Upper lobe of left lung (tissue), 6 donors: ENCODE results near the gene ARHGEF7. TPM values are rescaled to one million over a fixed set of nuclear protein-coding genes. Genes with fewer than 3 reads are reported as not detected.

Experiments used
- ATAC-seq, 2 donors: fragments of 200-7000 bp; cut with Tn5 transposase; one replicate each; pipeline ENCODE4 v1.9.1; 2022; ENCODE audit warnings: mild to moderate bottlenecking in 2 of 2, moderate library complexity in 2 of 2; ENCODE audit not compliant: low FRiP score in 2 of 2
- DNase-seq, 2 donors: peaks; one replicate each; pipeline ENCODE4 v3.0.0-alpha.2; 2019 to 2020
- H3K27ac ChIP-seq, 4 donors: fragments of 200-600 bp; sonication (generic); one replicate each; pipeline ENCODE4 v1.5.1; 2016 to 2019
- H3K27me3 ChIP-seq, 4 donors: fragments of 200-600 bp; sonication (generic); one replicate each; pipeline ENCODE4 v1.5.1; 2017 to 2019
- H3K36me3 ChIP-seq, 4 donors: fragments of 200-600 bp; sonication (generic); one replicate each; pipeline ENCODE4 v1.5.1; 2016 to 2019
- H3K4me1 ChIP-seq, 4 donors: fragments of 200-600 bp; sonication (generic); one replicate each; pipeline ENCODE4 v1.5.1; 2018 to 2019
- H3K4me3 ChIP-seq, 4 donors: fragments of 200-600 bp; sonication (generic); one replicate each; pipeline ENCODE4 v1.5.1; 2017 to 2019; ENCODE audit warnings: mild to moderate bottlenecking in 2 of 4, moderate library complexity in 1 of 4
- H3K9me3 ChIP-seq, 4 donors: fragments of 200-600 bp; sonication (generic); one replicate each; pipeline ENCODE4 v1.5.1; 2018 to 2019
- CTCF ChIP-seq, 6 experiments: fragments of 450-650 bp in 4 of 6; fragments of 200-600 bp in 2 of 6; sonication (generic) in 2 of 6; IDR thresholded peaks; one replicate each; pipeline ENCODE4 v1.5.1; 2016 to 2019; ENCODE audit warnings: antibody characterized with exemption in 6 of 6
- EP300 ChIP-seq, 4 donors: sonication (generic); formaldehyde crosslinking; IDR thresholded peaks; one replicate each; pipeline ENCODE4 v1.5.1; 2017; ENCODE audit warnings: antibody characterized with exemption in 4 of 4, control low read depth in 2 of 4
- POLR2A ChIP-seq, 4 donors: fragments of 450-650 bp; IDR thresholded peaks; one replicate each; pipeline ENCODE4 v1.5.1; 2016 to 2017; ENCODE audit warnings: antibody characterized with exemption in 4 of 4, mild to moderate bottlenecking in 2 of 4
- POLR2AphosphoS5 ChIP-seq, 2 donors: sonication (generic); formaldehyde crosslinking; IDR thresholded peaks; one replicate each; pipeline ENCODE4 v1.5.1; 2017; ENCODE audit warnings: antibody characterized with exemption in 2 of 2
- WGBS, 2 donors: methylation state at CpG; one replicate each; pipeline ENCODE4 v1.1.5; 2017 to 2018; 5-methylcytosine and 5-hydroxymethylcytosine counted together
- total RNA-seq, 6 donors: library from RNA; depleted of rRNA in 4 of 6; stranded (reverse); fragments of >200 nt in 4 of 6; gene quantifications; one replicate each; pipeline versions ENCODE4 v1.1.0 to v1.2.1, GENCODE V29; 2016 to 2021
- donor health status: DM: no; HTN: no; CAD: no; lungs with moderate emphysema.
- donor health status: DM: no; HTN: yes; CAD: no; lungs with severe emphysema.

Gene ARHGEF7
- total RNA-seq, 6 donors from 2014 or later = 50.3 to 130 (median 67.4) TPM

- 86 to 90% methylated on average over 7 of the region's 7 CpGs for WGBS, 2 donors
- Histone ChIP-seq H3K9me3 (no peaks in the 10 kb centered on the region), H3K36me3 (no peaks in the 10 kb centered on the region), H3K4me3 (no peak overlapping the region), H3K4me1 (no peaks in the 10 kb centered on the region), H3K27ac (no peak overlapping the region), H3K27me3 (no peaks in the 10 kb centered on the region)
- TF ChIP-seq EP300 (IDR thresholded peaks at IDR 0.05) (no peak), CTCF (IDR thresholded peaks at IDR 0.05) (no peak), POLR2AphosphoS5 (IDR thresholded peaks at IDR 0.05) (no peak), POLR2A (IDR thresholded peaks at IDR 0.05) (no peak)
- DNase-seq (no peak), ATAC-seq (no peak)
Measured at GRCh38 chr13:111090169-111090568, 24.9 kb upstream of the ARHGEF7 start.

DNA sequence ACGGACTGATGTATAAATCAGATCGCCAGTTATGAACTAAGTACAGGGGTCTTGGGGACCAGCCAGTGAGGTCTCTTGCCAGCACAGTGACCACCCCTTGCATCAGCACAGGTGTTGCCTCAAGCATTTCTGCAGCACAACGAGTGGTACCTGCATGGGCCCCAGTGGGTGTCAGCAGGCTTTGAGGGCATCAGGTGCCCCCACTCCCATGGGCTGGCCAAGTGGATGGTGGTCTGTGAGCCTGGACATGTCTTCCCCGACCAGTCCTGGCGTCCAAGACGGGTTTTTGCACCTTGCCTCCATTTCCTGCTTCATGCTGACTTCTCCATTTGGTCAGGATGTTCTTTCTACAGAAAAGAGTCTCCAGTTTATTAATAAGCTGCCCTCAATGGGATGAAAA lies 22.4 kb upstream of the ARHGEF7 start:
- Histone ChIP-seq H3K27ac (no peak overlapping the region), H3K36me3 (no peaks in the 10 kb centered on the region), H3K9me3 (no peaks in the 10 kb centered on the region), H3K4me3 (no peak overlapping the region), H3K4me1 (no peaks in the 10 kb centered on the region), H3K27me3 (no peaks in the 10 kb centered on the region)
- WGBS, 2 donors = 57 to 77% methylated on average over 5 to 6 of the region's 6 CpGs
- TF ChIP-seq POLR2AphosphoS5 (IDR thresholded peaks at IDR 0.05) (no peak), EP300 (IDR thresholded peaks at IDR 0.05) (no peak), CTCF (IDR thresholded peaks at IDR 0.05) (no peak), POLR2A (IDR thresholded peaks at IDR 0.05) (no peak)
- DNase-seq = no peak
- ATAC-seq = no peak

DNA sequence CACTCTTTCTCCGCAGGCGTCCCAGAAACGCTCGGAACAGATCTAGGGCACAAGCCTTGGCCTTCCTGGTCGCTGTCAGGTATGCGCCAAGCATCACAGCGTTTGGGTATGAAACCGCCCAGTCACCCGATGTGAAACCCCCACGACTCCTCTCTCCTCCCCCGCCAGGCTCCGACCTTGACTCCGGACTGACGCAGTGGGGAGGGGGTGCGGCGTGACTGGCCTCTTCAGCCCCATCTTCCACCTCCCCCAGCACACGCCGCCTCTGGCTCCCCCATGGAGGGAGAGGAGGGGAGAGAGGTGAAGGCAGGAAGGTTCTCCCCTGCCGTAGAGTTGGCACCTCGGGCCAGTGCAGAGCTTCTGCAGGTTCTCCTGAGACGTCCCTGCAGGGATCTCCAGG lies 22.0 kb upstream of the ARHGEF7 start:
- Histone ChIP-seq H3K27ac (no peak overlapping the region), H3K9me3 (no peaks in the 10 kb centered on the region), H3K4me3 (no peak overlapping the region), H3K27me3 (no peaks in the 10 kb centered on the region), H3K4me1 (no peaks in the 10 kb centered on the region), H3K36me3 (no peaks in the 10 kb centered on the region)
- DNase-seq (peak in 1 of 2 donors; percentile 47), ATAC-seq (no peak)
- WGBS, 2 donors = 91 to 92% methylated on average over 16 to 20 of the region's 21 CpGs
- TF ChIP-seq POLR2A (IDR thresholded peaks at IDR 0.05) = no peak
- TF ChIP-seq POLR2AphosphoS5 (IDR thresholded peaks at IDR 0.05) = no peak
- no peak for TF ChIP-seq EP300 (IDR thresholded peaks at IDR 0.05)
- no peak for TF ChIP-seq CTCF (IDR thresholded peaks at IDR 0.05)

GRCh38 chr13:111093634-111094033 lies 21.5 kb upstream of the ARHGEF7 start:
- WGBS, 2 donors = 80 to 84% methylated on average over 5 to 9 of the region's 9 CpGs
- DNase-seq (no peak), ATAC-seq (no peak)
- Histone ChIP-seq H3K4me3 (no peak overlapping the region), H3K4me1 (no peaks in the 10 kb centered on the region), H3K27ac (no peak overlapping the region), H3K36me3 (no peaks in the 10 kb centered on the region), H3K27me3 (no peaks in the 10 kb centered on the region), H3K9me3 (no peaks in the 10 kb centered on the region)
- TF ChIP-seq POLR2A (IDR thresholded peaks at IDR 0.05) (no peak), CTCF (IDR thresholded peaks at IDR 0.05) (no peak), EP300 (IDR thresholded peaks at IDR 0.05) (no peak), POLR2AphosphoS5 (IDR thresholded peaks at IDR 0.05) (no peak)

DNA sequence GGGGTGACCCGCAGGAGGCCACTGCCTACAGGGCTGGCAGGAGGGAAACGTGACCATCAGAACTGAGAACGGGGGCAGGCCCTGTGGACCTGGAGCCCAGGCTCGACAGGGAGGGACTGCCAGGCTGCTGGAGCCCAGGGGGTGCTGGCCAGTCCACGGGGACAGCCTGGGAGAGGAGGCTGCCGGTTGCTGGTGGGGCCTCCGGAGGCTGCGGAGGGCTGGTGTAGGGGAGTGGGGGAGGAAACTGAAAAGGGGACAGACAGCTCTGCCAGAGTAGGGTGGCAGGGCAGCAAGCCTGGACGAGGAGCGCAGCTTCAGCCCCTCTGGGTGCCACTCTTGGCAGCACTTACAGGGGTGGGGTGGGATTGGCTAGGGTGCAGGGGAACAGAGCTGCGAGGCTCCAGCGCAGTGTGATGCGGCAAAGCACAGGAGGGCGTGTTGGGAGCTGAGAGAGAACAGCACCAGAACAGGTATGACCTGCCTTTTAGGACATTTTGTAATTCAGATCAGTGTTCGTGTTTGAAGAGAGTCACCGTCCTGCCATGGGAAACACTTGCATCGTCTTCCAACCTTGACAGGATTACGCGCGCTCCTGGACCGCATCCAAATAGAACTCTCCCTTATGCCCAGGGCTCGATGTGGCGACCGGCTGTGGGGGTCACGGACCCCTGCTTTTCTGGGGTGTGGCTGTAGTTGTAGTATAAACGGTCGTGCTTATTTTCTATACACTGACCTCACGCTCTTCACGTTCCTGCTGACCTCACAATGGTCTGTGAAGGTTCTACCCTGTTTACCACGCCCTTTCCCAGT lies 19.9 kb upstream of the ARHGEF7 start:
- DNase-seq = peak in 1 of 2 donors; percentile 54
- Histone ChIP-seq H3K36me3 (no peaks in the 10 kb centered on the region), H3K4me1 (no peaks in the 10 kb centered on the region), H3K4me3 (no peak overlapping the region), H3K27ac (no peak overlapping the region), H3K27me3 (no peaks in the 10 kb centered on the region), H3K9me3 (no peaks in the 10 kb centered on the region)
- TF ChIP-seq CTCF (IDR thresholded peaks at IDR 0.05) (no peak), POLR2A (IDR thresholded peaks at IDR 0.05) (no peak), POLR2AphosphoS5 (IDR thresholded peaks at IDR 0.05) (no peak), EP300 (IDR thresholded peaks at IDR 0.05) (no peak)
- 71 to 76% methylated on average over 27 to 30 of the region's 30 CpGs for whole genome bisulfite sequencing, 2 donors
- no peak for ATAC-seq
